Neural progenitor cell (in vitro differentiated cells): ENCODE measurements around the gene BOD1L2. TPM values are rescaled to one million over a fixed set of nuclear protein-coding genes. Genes with fewer than 3 reads are reported as not detected.

Experiments
- DNase-seq: peaks from one replicate; pipeline ENCODE4 v3.0.0-alpha.2; 2016; ENCODE audit warnings: low spot score
- H2AFZ ChIP-seq: fragments of 200-600 bp; sonication (generic); replicated peaks from 2 replicates; pipeline ENCODE4 v1.6.1; 2016; ENCODE audit warnings: antibody characterized with exemption
- H3F3A ChIP-seq: fragments of 200-600 bp; sonication (generic); 2 replicates; pipeline ENCODE4 v1.6.1; 2016; ENCODE audit warnings: antibody characterized with exemption, low read depth
- H3K27ac ChIP-seq: fragments of 200-600 bp; sonication (generic); 2 replicates; pipeline ENCODE4 v1.5.1; 2016; ENCODE audit warnings: mild to moderate bottlenecking
- H3K27me3 ChIP-seq: fragments of 200-600 bp; sonication (generic); 2 replicates; pipeline ENCODE4 v1.6.1; 2016; ENCODE audit warnings: mild to moderate bottlenecking, moderate library complexity
- H3K36me3 ChIP-seq: fragments of 200-600 bp; sonication (generic); 2 replicates; pipeline ENCODE4 v1.5.1; 2016
- H3K4me1 ChIP-seq: fragments of 200-600 bp; sonication (generic); 2 replicates; pipeline ENCODE4 v1.6.1; 2016; ENCODE audit warnings: mixed run types
- H3K4me2 ChIP-seq: fragments of 200-600 bp; sonication (generic); 2 replicates; pipeline ENCODE4 v1.6.1; 2016
- H3K4me3 ChIP-seq: fragments of 200-600 bp; sonication (generic); 2 replicates; pipeline ENCODE4 v1.5.1; 2016
- H3K79me2 ChIP-seq: fragments of 200-600 bp; sonication (generic); 2 replicates; pipeline ENCODE4 v1.6.1; 2016; ENCODE audit warnings: low read depth
- H3K9ac ChIP-seq: fragments of 200-600 bp; sonication (generic); 2 replicates; pipeline ENCODE4 v1.6.1; 2016
- H3K9me3 ChIP-seq: fragments of 200-600 bp; sonication (generic); 2 replicates; pipeline ENCODE4 v1.5.1; 2016; ENCODE audit warnings: low read depth
- H4K20me1 ChIP-seq: fragments of 200-600 bp; sonication (generic); 2 replicates; pipeline ENCODE4 v1.6.1; 2016; ENCODE audit warnings: low read depth
- H3K27ac Mint-ChIP-seq: 3 replicates; pipeline ENCODE4 v1.8.0; 2021; ENCODE audit warnings: mixed read lengths
- H3K27me3 Mint-ChIP-seq: 2 replicates; pipeline ENCODE4 v1.8.0; 2022; ENCODE audit warnings: low read depth, mild to moderate bottlenecking, inconsistent platforms, moderate library complexity, mixed read lengths; ENCODE audit not compliant: insufficient read depth
- H3K36me3 Mint-ChIP-seq: 3 replicates; pipeline ENCODE4 v1.8.0; 2021; ENCODE audit warnings: mixed read lengths
- H3K4me1 Mint-ChIP-seq: 3 replicates; pipeline ENCODE4 v1.8.0; 2021; ENCODE audit warnings: mixed read lengths
- H3K4me3 Mint-ChIP-seq: 3 replicates; pipeline ENCODE4 v1.8.0; 2021; ENCODE audit warnings: mild to moderate bottlenecking, moderate library complexity, mixed read lengths
- H3K9me3 Mint-ChIP-seq: 3 replicates; pipeline ENCODE4 v1.8.0; 2020; ENCODE audit warnings: mixed read lengths
- EZH2 ChIP-seq: fragments of 200-600 bp; sonication (generic); IDR thresholded peaks from 2 replicates; pipeline ENCODE4 v1.6.1; 2017; ENCODE audit warnings: antibody characterized with exemption, mild to moderate bottlenecking, moderate library complexity
- EZH2phosphoT487 ChIP-seq: fragments of 200-600 bp; sonication (generic); IDR thresholded peaks from 2 replicates; pipeline ENCODE4 v1.6.1; 2017; ENCODE audit warnings: antibody characterized with exemption
- total RNA-seq: library from RNA; depleted of rRNA; stranded (reverse); fragments of >200 nt; gene quantifications from 2 replicates; pipeline ENCODE4 v1.2.3, GENCODE V29; 2015; ENCODE audit warnings: low replicate concordance
- TF ChIP-seq, protein P1 (sequence below): fragments of 200-600 bp; sonication (generic); IDR thresholded peaks from 2 replicates; pipeline ENCODE4 v1.5.1; 2017; ENCODE audit warnings: antibody characterized with exemption, mild to moderate bottlenecking

BOD1L2 gene
- total RNA-seq, 1 donor from 2014 or later = not detected

GRCh38 chr18:57194070-57194469, 47.2 kb downstream of the BOD1L2 start:
- Histone ChIP-seq H4K20me1 (no peaks in the 10 kb centered on the region), H3K9ac (no peak overlapping the region), H3K27ac (no peak overlapping the region), H3K4me1 (no peaks in the 10 kb centered on the region), H3K27me3 (no peaks in the 10 kb centered on the region), H3F3A (no peaks in the 10 kb centered on the region), H3K9me3 (no peaks in the 10 kb centered on the region), H3K79me2 (no peaks in the 10 kb centered on the region), H3K4me3 (no peak overlapping the region), H3K36me3 (no peaks in the 10 kb centered on the region), H3K4me2 (no peak overlapping the region), H2AFZ (no peak overlapping the region)
- no peaks in the 10 kb centered on the region for H3K4me1 Mint-ChIP-seq
- DNase-seq = no peak
- no peak overlapping the region for H3K4me3 Mint-ChIP-seq
- H3K27ac Mint-ChIP-seq = no peak overlapping the region
- no peaks in the 10 kb centered on the region for H3K36me3 Mint-ChIP-seq
- no peaks in the 10 kb centered on the region for H3K9me3 Mint-ChIP-seq
- peaks cover 11% of the 10 kb centered on the region for H3K27me3 Mint-ChIP-seq
- TF ChIP-seq EZH2phosphoT487 (no peak), EZH2 (no peak)
- TF ChIP-seq, protein P1, sequence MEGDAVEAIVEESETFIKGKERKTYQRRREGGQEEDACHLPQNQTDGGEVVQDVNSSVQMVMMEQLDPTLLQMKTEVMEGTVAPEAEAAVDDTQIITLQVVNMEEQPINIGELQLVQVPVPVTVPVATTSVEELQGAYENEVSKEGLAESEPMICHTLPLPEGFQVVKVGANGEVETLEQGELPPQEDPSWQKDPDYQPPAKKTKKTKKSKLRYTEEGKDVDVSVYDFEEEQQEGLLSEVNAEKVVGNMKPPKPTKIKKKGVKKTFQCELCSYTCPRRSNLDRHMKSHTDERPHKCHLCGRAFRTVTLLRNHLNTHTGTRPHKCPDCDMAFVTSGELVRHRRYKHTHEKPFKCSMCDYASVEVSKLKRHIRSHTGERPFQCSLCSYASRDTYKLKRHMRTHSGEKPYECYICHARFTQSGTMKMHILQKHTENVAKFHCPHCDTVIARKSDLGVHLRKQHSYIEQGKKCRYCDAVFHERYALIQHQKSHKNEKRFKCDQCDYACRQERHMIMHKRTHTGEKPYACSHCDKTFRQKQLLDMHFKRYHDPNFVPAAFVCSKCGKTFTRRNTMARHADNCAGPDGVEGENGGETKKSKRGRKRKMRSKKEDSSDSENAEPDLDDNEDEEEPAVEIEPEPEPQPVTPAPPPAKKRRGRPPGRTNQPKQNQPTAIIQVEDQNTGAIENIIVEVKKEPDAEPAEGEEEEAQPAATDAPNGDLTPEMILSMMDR = no peak

DNA sequence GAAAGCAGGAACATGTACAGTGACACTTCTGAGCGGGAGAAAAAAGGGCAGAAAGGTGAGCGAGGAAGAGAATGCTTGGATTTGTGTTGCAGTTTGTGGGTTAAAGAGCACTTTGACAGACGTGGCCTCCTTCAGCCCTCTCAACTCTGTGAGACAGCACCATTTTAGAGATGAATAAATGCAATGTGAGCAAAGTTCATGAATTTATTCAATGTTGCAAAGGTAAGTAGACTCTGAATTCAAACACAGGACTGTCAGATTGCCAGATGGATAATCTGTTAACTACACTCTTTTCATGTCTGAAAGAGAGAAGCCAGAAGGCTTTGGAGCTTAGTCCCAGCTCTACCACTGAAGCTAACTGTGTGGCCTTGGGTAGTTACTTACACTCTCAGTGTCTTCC, 47.7 kb downstream of the BOD1L2 start:
- H3K36me3 Mint-ChIP-seq = no peaks in the 10 kb centered on the region
- H3K9me3 ChIP-seq = no peaks in the 10 kb centered on the region
- no peak for TF ChIP-seq EZH2
- TF ChIP-seq EZH2phosphoT487 = no peak
- TF ChIP-seq, protein P1 = no peak
- peaks cover 9% of the 10 kb centered on the region for H3K27me3 Mint-ChIP-seq
- no peaks in the 10 kb centered on the region for H3K27me3 ChIP-seq
- no peaks in the 10 kb centered on the region for H3K4me1 Mint-ChIP-seq
- no peaks in the 10 kb centered on the region for H3K9me3 Mint-ChIP-seq
- H3K27ac ChIP-seq = no peak overlapping the region
- no peak overlapping the region for H3K9ac ChIP-seq
- H3K4me1 ChIP-seq = no peaks in the 10 kb centered on the region
- H3K4me3 ChIP-seq = no peak overlapping the region
- no peaks in the 10 kb centered on the region for H3K79me2 ChIP-seq
- H3K36me3 ChIP-seq = no peaks in the 10 kb centered on the region
- no peaks in the 10 kb centered on the region for H3F3A ChIP-seq
- H3K4me2 ChIP-seq = no peak overlapping the region
- no peak overlapping the region for H3K4me3 Mint-ChIP-seq
- H4K20me1 ChIP-seq = no peaks in the 10 kb centered on the region
- H2AFZ ChIP-seq = no peak overlapping the region
- no peak for DNase-seq
- no peak overlapping the region for H3K27ac Mint-ChIP-seq

DNA sequence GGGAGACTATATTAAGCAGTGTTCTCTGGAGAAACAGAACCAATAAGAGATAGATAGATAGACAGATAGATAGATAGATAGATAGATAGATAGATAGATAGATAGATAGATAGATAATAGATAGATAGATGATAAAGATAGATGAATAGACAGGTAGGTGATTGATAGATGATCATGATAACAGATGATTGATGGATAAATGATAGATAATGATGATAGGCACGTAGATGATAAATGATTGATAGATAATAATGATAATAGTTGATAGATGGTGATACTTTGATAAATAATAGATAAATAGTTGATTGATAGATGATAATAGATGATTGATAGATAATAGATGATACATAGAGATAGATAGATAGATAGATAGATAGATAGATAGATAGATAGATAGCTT, 48.5 kb downstream of the BOD1L2 start:
- Histone ChIP-seq H2AFZ (no peak overlapping the region), H3K4me2 (no peak overlapping the region), H3K9me3 (no peaks in the 10 kb centered on the region), H3K4me3 (no peak overlapping the region), H3K36me3 (no peaks in the 10 kb centered on the region), H3K9ac (no peak overlapping the region), H3K4me1 (no peaks in the 10 kb centered on the region), H4K20me1 (no peaks in the 10 kb centered on the region), H3F3A (no peaks in the 10 kb centered on the region), H3K27ac (no peak overlapping the region), H3K27me3 (no peaks in the 10 kb centered on the region), H3K79me2 (no peaks in the 10 kb centered on the region)
- Mint-ChIP-seq H3K27me3 (peaks cover 11% of the 10 kb centered on the region), H3K4me1 (no peaks in the 10 kb centered on the region), H3K9me3 (no peaks in the 10 kb centered on the region), H3K4me3 (no peak overlapping the region), H3K27ac (no peak overlapping the region), H3K36me3 (no peaks in the 10 kb centered on the region)
- no peak for DNase-seq
- TF ChIP-seq EZH2phosphoT487 (no peak), EZH2 (no peak)
- TF ChIP-seq, protein P1 = no peak

DNA sequence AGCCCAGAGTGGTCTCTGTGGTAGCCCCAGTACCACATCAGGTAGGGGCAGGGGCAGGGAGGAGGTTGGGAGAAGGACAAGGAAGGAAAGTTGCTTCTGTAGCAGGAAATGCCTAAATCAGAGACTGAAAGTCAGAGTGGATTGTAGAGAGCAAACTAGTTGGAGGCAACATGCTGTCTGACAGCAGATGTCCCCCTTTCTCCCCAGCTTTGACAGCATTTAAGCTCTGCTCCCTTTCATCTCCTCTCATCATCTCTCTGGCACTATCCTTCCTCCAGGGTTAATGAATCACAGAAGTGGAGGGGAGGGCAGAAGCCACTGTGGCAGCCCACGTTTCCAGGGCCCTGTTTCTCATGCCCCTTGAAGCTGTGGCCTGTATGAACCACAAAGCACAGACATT, 50.4 kb downstream of the BOD1L2 start:
- H2AFZ ChIP-seq = no peak overlapping the region
- no peaks in the 10 kb centered on the region for H3F3A ChIP-seq
- no peaks in the 10 kb centered on the region for H3K9me3 ChIP-seq
- Mint-ChIP-seq H3K4me1 (no peaks in the 10 kb centered on the region), H3K36me3 (no peaks in the 10 kb centered on the region), H3K4me3 (no peak overlapping the region), H3K27me3 (peaks cover 14% of the 10 kb centered on the region), H3K27ac (no peak overlapping the region), H3K9me3 (no peaks in the 10 kb centered on the region)
- H3K4me1 ChIP-seq = no peaks in the 10 kb centered on the region
- DNase-seq = no peak
- H3K36me3 ChIP-seq = no peaks in the 10 kb centered on the region
- H3K9ac ChIP-seq = no peak overlapping the region
- no peak for TF ChIP-seq EZH2
- TF ChIP-seq, protein P1 = no peak
- no peak for TF ChIP-seq EZH2phosphoT487
- H3K4me3 ChIP-seq = no peak overlapping the region
- H4K20me1 ChIP-seq = no peaks in the 10 kb centered on the region
- no peaks in the 10 kb centered on the region for H3K27me3 ChIP-seq
- no peak overlapping the region for H3K27ac ChIP-seq
- no peaks in the 10 kb centered on the region for H3K79me2 ChIP-seq
- no peak overlapping the region for H3K4me2 ChIP-seq
